Measurements from ENCODE around the gene CPEB1.
"Not testable (repeated sequence)": the region's sequence is repeated elsewhere in the genome, so short reads cannot be mapped to it uniquely, and the experiment has no call there.

The CPEB1 gene

GRCh38 chr15:82502700-82503339 is 144.3 kb downstream of the CPEB1 start:
- DNase-seq = not testable (repeated sequence)

GRCh38 chr15:82500772-82501171 is 146.4 kb downstream of the CPEB1 start:
- not testable (repeated sequence) for DNase-seq

DNA sequence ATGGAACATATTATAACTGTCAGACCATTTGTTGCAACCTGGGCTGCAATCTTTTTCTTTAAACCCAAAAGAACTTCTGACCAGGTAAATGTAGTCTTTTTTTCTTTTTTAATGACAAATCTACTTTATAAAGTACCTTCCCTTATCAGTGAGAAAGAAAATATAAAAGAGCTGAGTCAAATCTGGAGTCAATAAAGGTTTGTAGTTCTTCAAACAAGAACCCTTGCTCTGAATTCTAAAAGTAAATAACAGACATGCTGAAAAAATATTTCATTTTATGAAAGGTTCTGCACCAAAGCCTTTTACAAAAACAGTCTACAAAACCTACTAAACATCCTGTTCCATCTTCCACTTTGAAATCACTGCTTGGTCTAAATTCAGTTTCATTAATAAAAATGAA is 149.2 kb downstream of the CPEB1 start:
- not testable (repeated sequence) for DNase-seq
